ENCODE data around the gene MTERF2.

MTERF2 gene

GRCh38 chr12:106994579-106995220, 7.8 kb upstream of the MTERF2 start:
- no peak for DNase-seq (ENCODE audit: low read depth)

GRCh38 chr12:106987846-106988245, 900 bp upstream of the MTERF2 start:
- no peak for DNase-seq (ENCODE audit: low read depth)

GRCh38 chr12:106986135-106986534, 811 bp downstream of the MTERF2 start:
- DNase-seq (ENCODE audit: low read depth): no peak

- no peak for DNase-seq (ENCODE audit: low read depth)
Measured at GRCh38 chr12:106985479-106985878, 1.5 kb downstream of the MTERF2 start.

GRCh38 chr12:106984588-106985137, 2.3 kb downstream of the MTERF2 start:
- DNase-seq (ENCODE audit: low read depth): no peak

- DNase-seq (ENCODE audit: low read depth): no peak
Measured at GRCh38 chr12:106982229-106982628, 4.7 kb downstream of the MTERF2 start.

DNA sequence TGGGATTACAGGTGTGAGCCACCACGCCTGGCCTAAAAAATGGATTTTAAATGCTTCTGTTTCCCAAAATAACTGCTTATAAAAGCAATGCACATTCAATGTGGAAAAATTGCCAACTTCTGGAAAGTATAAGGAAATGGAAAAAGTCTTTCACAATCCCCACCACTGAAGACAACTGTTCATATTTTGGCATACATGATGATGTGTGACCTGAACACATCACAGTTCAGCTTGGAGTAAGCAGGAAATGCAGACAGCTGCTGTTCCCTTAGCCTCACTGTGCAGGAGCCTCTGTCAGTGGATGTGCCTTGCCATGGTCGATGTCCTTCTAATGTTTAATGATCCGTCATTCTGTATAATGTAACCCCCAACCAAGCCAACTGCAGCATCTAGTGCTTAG, 5.2 kb downstream of the MTERF2 start:
- no peak for DNase-seq (ENCODE audit: low read depth)

GRCh38 chr12:106980944-106981343, 6.0 kb downstream of the MTERF2 start:
- DNase-seq (ENCODE audit: low read depth): no peak

- DNase-seq (ENCODE audit: low read depth): no peak
Measured at GRCh38 chr12:106978035-106978800, 8.7 kb downstream of the MTERF2 start.

GRCh38 chr12:106976668-106977067, 10.3 kb downstream of the MTERF2 start:
- no peak for DNase-seq (ENCODE audit: low read depth)

GRCh38 chr12:106975993-106976658, 10.8 kb downstream of the MTERF2 start:
- DNase-seq (ENCODE audit: low read depth): no peak

DNA sequence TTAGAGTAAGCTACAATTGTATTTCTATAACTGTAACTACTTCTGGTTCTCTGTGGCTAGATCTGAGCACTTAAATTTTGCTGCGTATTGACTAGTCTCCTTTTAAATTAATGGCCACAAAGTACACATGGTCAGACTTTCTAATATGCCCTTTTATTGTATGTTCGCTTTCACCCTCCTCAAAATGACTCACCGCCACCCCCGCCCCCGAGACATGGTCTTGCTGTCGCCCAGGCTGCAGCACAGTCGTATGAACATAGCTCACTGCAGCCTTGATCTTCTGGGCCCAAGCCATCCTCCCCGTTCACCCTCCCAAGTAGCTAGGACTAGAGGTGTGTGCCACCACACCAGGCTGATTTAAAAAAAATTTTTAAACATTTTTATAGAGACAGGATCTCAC, 11.8 kb downstream of the MTERF2 start:
- no peak for DNase-seq (ENCODE audit: low read depth)

DNA sequence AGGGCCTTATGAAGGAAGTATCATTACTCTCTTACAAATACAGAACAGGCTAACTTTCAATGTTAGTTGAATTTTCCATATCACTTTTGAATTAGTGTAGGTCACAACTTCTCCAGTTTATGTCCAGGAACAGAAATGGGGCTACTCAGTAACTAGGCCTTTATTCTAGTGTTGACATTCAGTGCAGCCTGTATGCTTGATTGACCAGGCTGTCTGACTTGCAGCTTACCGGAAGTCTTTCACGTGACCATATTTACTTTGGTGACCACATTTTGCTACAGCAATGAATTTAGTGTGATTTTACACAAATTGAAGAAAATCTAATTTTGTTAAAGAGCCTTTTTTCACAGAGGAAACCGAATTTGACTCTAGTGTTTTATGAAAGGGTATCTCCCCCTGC, 12.4 kb downstream of the MTERF2 start:
- DNase-seq (ENCODE audit: low read depth): no peak

- no peak for DNase-seq (ENCODE audit: low read depth)
Measured at GRCh38 chr12:106973545-106973944, 13.4 kb downstream of the MTERF2 start.

- DNase-seq (ENCODE audit: low read depth): no peak
Measured at GRCh38 chr12:106971065-106971464, 15.9 kb downstream of the MTERF2 start.

DNA sequence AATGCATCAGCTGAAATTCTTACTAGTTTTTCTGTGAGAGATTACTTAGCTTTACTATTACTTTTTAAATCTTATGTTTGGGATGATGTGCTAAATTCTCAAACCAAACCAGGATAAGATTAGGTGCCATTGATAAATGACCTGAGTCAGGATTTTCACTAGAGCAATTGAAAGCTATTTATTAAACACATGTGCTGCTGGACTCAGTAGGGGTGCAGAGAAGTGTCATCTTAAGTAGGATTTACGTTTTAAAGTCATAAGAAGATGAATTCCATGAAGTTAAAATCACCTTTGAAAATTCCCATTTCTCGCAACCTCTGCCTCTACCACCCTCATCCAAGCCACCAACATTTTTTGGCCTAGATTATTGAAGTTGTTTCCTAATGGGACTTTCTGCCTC, 22.4 kb downstream of the MTERF2 start:
- no peak for DNase-seq (ENCODE audit: low read depth)

- no peak for DNase-seq (ENCODE audit: low read depth)
Measured at GRCh38 chr12:106962286-106962685, 24.7 kb downstream of the MTERF2 start.

GRCh38 chr12:106960443-106960842, 26.5 kb downstream of the MTERF2 start:
- no peak for DNase-seq (ENCODE audit: low read depth)

DNA sequence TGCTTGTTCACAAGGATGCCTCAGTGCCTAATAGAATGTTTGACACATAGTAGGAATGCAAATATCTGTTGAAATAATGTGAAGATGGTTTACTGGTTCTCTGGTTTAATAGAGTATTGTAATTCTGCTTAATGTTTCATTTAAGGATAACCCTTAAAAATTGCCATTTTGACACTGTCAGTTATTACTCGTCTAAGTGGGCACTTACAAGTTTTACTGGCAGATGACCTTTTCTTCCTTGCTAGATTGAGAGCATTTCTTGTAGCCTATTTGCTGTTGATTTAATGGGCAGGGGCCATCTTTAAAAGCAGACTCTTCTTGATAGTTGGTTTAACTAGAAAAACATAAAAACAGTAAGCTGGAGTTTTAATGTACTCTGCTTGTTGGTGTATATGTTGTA, 29.4 kb downstream of the MTERF2 start:
- no peak for DNase-seq (ENCODE audit: low read depth)

GRCh38 chr12:106956048-106956578, 30.8 kb downstream of the MTERF2 start:
- DNase-seq (ENCODE audit: low read depth): peak; percentile 32

GRCh38 chr12:106955377-106956047, 31.4 kb downstream of the MTERF2 start, which contains the start of gene TMEM263:
Gene TMEM263, plus strand, starts transcription at chr12:106955907. Its CDS starts 11,210 bp downstream, at chr12:106967117.
- DNase-seq (ENCODE audit: low read depth): peak; percentile 90

Data from stimulated activated CD4-positive, alpha-beta T cell treated with anti-CD3 and anti-CD28 coated beads, Interleukin-2, amount 100 ng/mL, for 4 hours (primary cell).